ENCODE results near the gene RPS16. TPM values are rescaled to one million over a fixed set of nuclear protein-coding genes. Genes with fewer than 3 reads are reported as not detected.
"Not testable (repeated sequence)": the region's sequence is repeated elsewhere in the genome, so short reads cannot be mapped to it uniquely, and the experiment has no call there.

RPS16 gene
- polyA plus RNA-seq = 1,947 TPM
- long read RNA-seq, donor 1, transcript RPS16-207 (5 exons, 492 nt) = minor isoform, 19 of 655 reads
- long read RNA-seq, donor 1, transcript RPS16-201 (5 exons, 560 nt) = major isoform, 539 of 655 reads
- long read RNA-seq, donor 1, partial matches to known transcripts = 75 of 655 reads
- long read RNA-seq, donor 1, other reads (novel, unspliced or antisense) = 19 of 655 reads
- long read RNA-seq, donor 2, transcript RPS16-201 (5 exons, 560 nt) = major isoform, 1,220 of 1,689 reads
- long read RNA-seq, donor 2, transcript RPS16-203 (2 exons, 1,035 nt) = minor isoform, 32 of 1,689 reads
- long read RNA-seq, donor 2, transcript RPS16-207 (5 exons, 492 nt) = minor isoform, 37 of 1,689 reads
- long read RNA-seq, donor 2, partial matches to known transcripts = 343 of 1,689 reads
- long read RNA-seq, donor 2, other reads (novel, unspliced or antisense) = 54 of 1,689 reads
- long read RNA-seq, donor 3 = 0 reads
- long read RNA-seq, donor 4, transcript RPS16-201 (5 exons, 560 nt) = major isoform, 171 of 199 reads
- long read RNA-seq, donor 4, partial matches to known transcripts = 20 of 199 reads
- long read RNA-seq, donor 4, other reads (novel, unspliced or antisense) = 0 of 199 reads
- long read RNA-seq, donor 5, transcript RPS16-203 (2 exons, 1,035 nt) = minor isoform, 8 of 622 reads
- long read RNA-seq, donor 5, transcript RPS16-201 (5 exons, 560 nt) = major isoform, 515 of 622 reads
- long read RNA-seq, donor 5, transcript RPS16-207 (5 exons, 492 nt) = minor isoform, 8 of 622 reads
- long read RNA-seq, donor 5, partial matches to known transcripts = 74 of 622 reads
- long read RNA-seq, donor 5, other reads (novel, unspliced or antisense) = 16 of 622 reads
- long read RNA-seq, donor 6, transcript RPS16-207 (5 exons, 492 nt) = minor isoform, 33 of 1,424 reads
- long read RNA-seq, donor 6, transcript RPS16-203 (2 exons, 1,035 nt) = minor isoform, 24 of 1,424 reads
- long read RNA-seq, donor 6, transcript RPS16-201 (5 exons, 560 nt) = major isoform, 960 of 1,424 reads
- long read RNA-seq, donor 6, partial matches to known transcripts = 355 of 1,424 reads
- long read RNA-seq, donor 6, other reads (novel, unspliced or antisense) = 49 of 1,424 reads
- long read RNA-seq, donor 7, transcript RPS16-207 (5 exons, 492 nt) = minor isoform, 20 of 976 reads
- long read RNA-seq, donor 7, transcript RPS16-203 (2 exons, 1,035 nt) = minor isoform, 20 of 976 reads
- long read RNA-seq, donor 7, transcript RPS16-201 (5 exons, 560 nt) = major isoform, 698 of 976 reads
- long read RNA-seq, donor 7, partial matches to known transcripts = 205 of 976 reads
- long read RNA-seq, donor 7, other reads (novel, unspliced or antisense) = 31 of 976 reads
- long read RNA-seq, donor 8, transcript RPS16-207 (5 exons, 492 nt) = minor isoform, 56 of 2,153 reads
- long read RNA-seq, donor 8, transcript RPS16-201 (5 exons, 560 nt) = major isoform, 1,649 of 2,153 reads
- long read RNA-seq, donor 8, transcript RPS16-203 (2 exons, 1,035 nt) = minor isoform, 37 of 2,153 reads
- long read RNA-seq, donor 8, partial matches to known transcripts = 323 of 2,153 reads
- long read RNA-seq, donor 8, other reads (novel, unspliced or antisense) = 86 of 2,153 reads
- long read RNA-seq, donor 9, transcript RPS16-201 (5 exons, 560 nt) = major isoform, 1,094 of 1,448 reads
- long read RNA-seq, donor 9, transcript RPS16-207 (5 exons, 492 nt) = minor isoform, 26 of 1,448 reads
- long read RNA-seq, donor 9, transcript RPS16-203 (2 exons, 1,035 nt) = minor isoform, 32 of 1,448 reads
- long read RNA-seq, donor 9, partial matches to known transcripts = 244 of 1,448 reads
- long read RNA-seq, donor 9, other reads (novel, unspliced or antisense) = 48 of 1,448 reads
- long read RNA-seq, donor 10, transcript RPS16-207 (5 exons, 492 nt) = minor isoform, 31 of 1,655 reads
- long read RNA-seq, donor 10, transcript RPS16-203 (2 exons, 1,035 nt) = minor isoform, 30 of 1,655 reads
- long read RNA-seq, donor 10, transcript RPS16-201 (5 exons, 560 nt) = major isoform, 1,210 of 1,655 reads
- long read RNA-seq, donor 10, partial matches to known transcripts = 328 of 1,655 reads
- long read RNA-seq, donor 10, other reads (novel, unspliced or antisense) = 50 of 1,655 reads
- long read RNA-seq, donor 11, transcript RPS16-207 (5 exons, 492 nt) = minor isoform, 13 of 1,014 reads
- long read RNA-seq, donor 11, transcript RPS16-203 (2 exons, 1,035 nt) = minor isoform, 20 of 1,014 reads
- long read RNA-seq, donor 11, transcript RPS16-201 (5 exons, 560 nt) = major isoform, 734 of 1,014 reads
- long read RNA-seq, donor 11, partial matches to known transcripts = 205 of 1,014 reads
- long read RNA-seq, donor 11, other reads (novel, unspliced or antisense) = 40 of 1,014 reads

DNA sequence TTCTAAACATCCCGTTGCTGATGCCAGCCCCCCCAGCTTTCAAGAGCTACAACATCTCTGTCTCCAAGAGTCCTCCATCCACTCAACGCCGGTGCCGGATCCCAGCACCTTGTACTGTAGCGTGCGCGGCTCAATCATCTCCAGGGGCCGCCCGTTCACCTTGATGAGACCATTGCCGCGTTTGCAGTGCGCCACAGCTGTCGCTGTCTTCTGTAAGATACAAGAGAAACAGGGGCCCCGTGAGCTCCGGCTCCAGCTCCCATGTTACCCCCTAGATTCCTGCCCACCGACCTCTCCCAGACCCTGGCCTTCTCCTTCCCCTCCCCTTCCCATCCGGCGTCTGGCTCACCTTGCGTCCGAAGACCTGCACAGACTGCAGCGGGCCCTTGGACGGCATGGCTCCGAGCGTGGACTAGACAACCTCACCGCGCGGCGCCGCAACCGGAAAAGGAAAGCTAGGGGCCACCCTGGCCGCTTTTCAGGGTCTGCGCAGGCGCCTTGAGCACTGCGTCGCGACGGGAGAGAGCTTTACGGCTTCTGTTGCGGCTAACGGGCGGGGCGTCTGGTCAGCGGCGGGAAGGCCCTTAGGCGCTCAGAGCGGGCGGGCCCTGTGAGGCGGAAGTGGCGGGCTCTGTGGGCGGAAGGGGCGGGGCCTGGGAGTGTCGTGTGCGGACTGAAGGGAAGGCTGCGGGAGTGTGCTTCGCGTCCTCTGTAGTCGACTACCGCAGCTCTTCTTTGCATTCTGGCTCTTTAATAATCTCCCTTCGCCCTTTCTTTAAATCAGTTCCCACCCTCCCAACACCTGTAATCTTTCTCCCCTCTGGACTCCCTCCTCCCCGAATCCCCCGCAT is at the start of gene RPS16:
Gene RPS16 (minus strand): TSS at position 451 of the 851 bp plus-strand sequence. CDS start 54 bp downstream, at position 397.
- Histone ChIP-seq H3K27me3 (ENCODE audit: control insufficient read depth, insufficient read depth, low read length) (no peaks in the 10 kb centered on the region), H3K27ac (ENCODE audit: low read length) (peak within 1 kb of the TSS; percentile 76), H3K36me3 (ENCODE audit: control insufficient read depth, insufficient read depth, low read length) (peaks cover 27% of the 10 kb centered on the region), H3K4me3 (ENCODE audit: low read length) (peak within 1 kb of the TSS; percentile 65), H3K4me1 (ENCODE audit: control insufficient read depth, insufficient read depth, low read length) (peaks cover 18% of the 10 kb centered on the region), H3K9me3 (ENCODE audit: control insufficient read depth, low read depth, low read length) (no peaks in the 10 kb centered on the region)
- DNase-seq = peak; percentile 98 to 99
- no CpG with 5 or more reads among the region's 61 CpGs for WGBS (ENCODE audit: insufficient coverage, low lambda C conversion rate)

DNA sequence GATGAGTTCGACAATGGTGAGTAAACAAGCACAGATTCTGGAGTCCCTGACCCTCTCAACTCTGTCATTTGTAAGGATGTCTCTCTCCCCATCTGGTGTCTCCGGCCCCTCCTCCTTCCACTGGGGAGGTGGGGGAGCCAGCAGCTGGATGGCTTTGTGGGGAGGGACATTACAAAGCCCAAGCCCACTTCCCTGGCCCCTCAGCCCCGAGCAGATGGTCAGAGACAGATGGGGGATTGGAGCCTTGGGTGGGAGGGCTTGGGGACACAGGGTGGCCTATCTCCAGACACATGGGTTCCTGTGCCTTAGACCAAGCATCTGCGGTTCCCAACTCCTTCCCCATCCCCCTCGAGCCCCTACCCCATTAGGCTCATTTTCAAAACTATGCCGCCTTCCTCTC is 47.4 kb upstream of the RPS16 start:
- H3K36me3 ChIP-seq (ENCODE audit: control insufficient read depth, insufficient read depth, low read length) = peaks cover 36% of the 10 kb centered on the region
- no CpG with 5 or more reads among the region's 6 CpGs for WGBS (ENCODE audit: insufficient coverage, low lambda C conversion rate)
- no peak for DNase-seq

DNA sequence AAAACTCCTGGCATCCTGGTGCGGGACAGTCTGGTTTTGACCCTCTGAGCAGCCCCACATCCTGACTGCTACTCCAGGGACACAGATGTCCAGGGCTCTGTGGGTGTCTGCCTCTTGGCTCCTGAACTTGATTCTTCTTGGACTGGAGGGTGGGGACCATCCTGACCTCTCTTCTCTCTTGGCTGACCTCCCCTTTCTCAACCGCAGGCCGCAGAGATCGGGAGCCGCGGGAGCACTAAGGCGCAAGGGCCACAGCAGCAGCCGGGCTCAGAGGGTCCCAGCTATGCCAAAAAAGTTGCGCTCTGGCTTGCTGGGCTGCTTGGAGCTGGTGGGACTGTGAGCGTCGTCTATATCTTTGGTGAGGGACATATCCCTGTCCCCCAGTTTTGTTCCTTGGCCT is 45.9 kb upstream of the RPS16 start:
- no peak overlapping the region for H3K27ac ChIP-seq (ENCODE audit: low read length)
- peak overlapping the region; percentile 98 for H3K4me3 ChIP-seq (ENCODE audit: low read length)
- WGBS (ENCODE audit: insufficient coverage, low lambda C conversion rate) = no CpG with 5 or more reads among the region's 11 CpGs

More for the DNA sequence above, 47.4 kb upstream of the RPS16 start:
- Histone ChIP-seq H3K9me3 (ENCODE audit: control insufficient read depth, low read depth, low read length) (no peaks in the 10 kb centered on the region), H3K4me3 (ENCODE audit: low read length) (no peak overlapping the region), H3K4me1 (ENCODE audit: control insufficient read depth, insufficient read depth, low read length) (peaks cover 9% of the 10 kb centered on the region), H3K27me3 (ENCODE audit: control insufficient read depth, insufficient read depth, low read length) (no peaks in the 10 kb centered on the region), H3K27ac (ENCODE audit: low read length) (no peak overlapping the region)

DNA sequence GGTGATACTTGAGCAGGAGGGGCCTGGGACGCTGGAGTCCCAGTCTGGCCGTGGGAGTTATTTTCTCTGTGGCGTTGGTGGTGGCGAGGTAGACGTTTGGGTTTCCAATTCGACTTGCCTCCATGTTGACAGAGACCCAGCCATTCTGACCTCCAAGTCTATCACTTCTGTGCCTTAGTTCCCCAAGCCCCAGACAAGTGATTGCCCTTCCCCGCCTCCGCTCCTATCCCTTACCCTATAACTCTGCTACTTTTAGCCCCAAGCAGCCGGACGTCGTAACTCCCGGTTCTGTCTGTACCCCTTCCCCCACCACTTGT is 45.4 kb upstream of the RPS16 start:
- H3K36me3 ChIP-seq (ENCODE audit: control insufficient read depth, insufficient read depth, low read length) = peaks cover 24% of the 10 kb centered on the region
- peak overlapping the region; percentile 72 for H3K27ac ChIP-seq (ENCODE audit: low read length)
- WGBS (ENCODE audit: insufficient coverage, low lambda C conversion rate) = no CpG with 5 or more reads among the region's 12 CpGs
- no peaks in the 10 kb centered on the region for H3K27me3 ChIP-seq (ENCODE audit: control insufficient read depth, insufficient read depth, low read length)
- peaks cover 9% of the 10 kb centered on the region for H3K4me1 ChIP-seq (ENCODE audit: control insufficient read depth, insufficient read depth, low read length)
- H3K4me3 ChIP-seq (ENCODE audit: low read length) = peak overlapping the region; percentile 98
- no peak for DNase-seq
- no peaks in the 10 kb centered on the region for H3K9me3 ChIP-seq (ENCODE audit: control insufficient read depth, low read depth, low read length)

More for the DNA sequence above, 45.9 kb upstream of the RPS16 start:
- Histone ChIP-seq H3K27me3 (ENCODE audit: control insufficient read depth, insufficient read depth, low read length) (no peaks in the 10 kb centered on the region), H3K4me1 (ENCODE audit: control insufficient read depth, insufficient read depth, low read length) (peaks cover 9% of the 10 kb centered on the region), H3K9me3 (ENCODE audit: control insufficient read depth, low read depth, low read length) (no peaks in the 10 kb centered on the region), H3K36me3 (ENCODE audit: control insufficient read depth, insufficient read depth, low read length) (peaks cover 24% of the 10 kb centered on the region)
- no peak for DNase-seq

DNA sequence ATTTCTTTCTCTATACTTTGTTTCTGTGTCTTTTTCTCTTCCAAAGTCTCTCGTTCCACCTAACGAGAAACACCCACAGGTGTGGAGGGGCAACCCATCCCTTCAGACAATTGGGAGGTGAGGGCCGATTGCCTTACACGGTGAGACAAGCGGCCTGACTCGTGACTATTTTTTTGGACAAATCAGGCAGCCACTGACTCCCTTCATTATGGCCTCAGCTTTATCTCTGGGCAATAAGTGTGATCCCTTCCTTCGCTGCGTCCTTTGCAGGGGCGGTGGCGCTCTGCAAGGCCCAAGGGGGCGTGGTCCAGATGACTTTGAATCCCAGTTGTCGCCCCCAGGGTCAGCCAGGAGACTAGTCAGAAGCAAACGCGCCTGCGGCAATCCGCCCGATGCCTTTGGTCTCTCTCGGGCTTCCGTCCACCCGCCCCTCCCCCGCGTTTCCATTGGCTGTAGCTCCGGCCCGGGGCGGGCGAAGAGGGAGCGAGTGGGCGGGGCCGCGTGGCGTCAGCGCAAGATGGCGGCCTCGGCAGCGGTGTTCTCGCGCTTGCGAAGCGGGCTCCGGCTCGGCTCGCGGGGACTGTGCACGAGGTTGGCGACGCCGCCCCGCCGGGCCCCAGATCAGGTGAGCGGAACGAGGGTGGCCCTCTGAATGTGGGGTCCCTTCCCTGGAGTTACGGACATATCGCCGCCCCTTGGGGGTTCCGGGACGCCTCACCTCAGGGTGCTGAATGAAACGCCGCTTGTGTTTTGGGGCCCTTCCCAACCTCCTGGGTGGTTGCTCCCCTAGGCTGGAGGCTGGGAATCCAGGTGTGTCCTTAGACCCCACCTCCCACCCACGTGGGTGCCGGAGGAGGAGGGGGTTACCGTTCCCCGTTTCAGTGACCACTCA is 44.8 kb upstream of the RPS16 start, which contains the start of gene TIMM50:
Gene TIMM50 (plus strand): TSS at position 502 of the 892 bp plus-strand sequence. CDS start 16 bp downstream, at position 518.
- Histone ChIP-seq H3K27ac (ENCODE audit: low read length) (peak within 1 kb of the TSS; percentile 72), H3K27me3 (ENCODE audit: control insufficient read depth, insufficient read depth, low read length) (no peaks in the 10 kb centered on the region), H3K4me1 (ENCODE audit: control insufficient read depth, insufficient read depth, low read length) (peaks cover 9% of the 10 kb centered on the region), H3K4me3 (ENCODE audit: low read length) (peak within 1 kb of the TSS; percentile 98), H3K36me3 (ENCODE audit: control insufficient read depth, insufficient read depth, low read length) (peaks cover 24% of the 10 kb centered on the region), H3K9me3 (ENCODE audit: control insufficient read depth, low read depth, low read length) (no peaks in the 10 kb centered on the region)
- WGBS (ENCODE audit: insufficient coverage, low lambda C conversion rate) = no CpG with 5 or more reads among the region's 62 CpGs
- peak; percentile 96 to 98 for DNase-seq

DNA sequence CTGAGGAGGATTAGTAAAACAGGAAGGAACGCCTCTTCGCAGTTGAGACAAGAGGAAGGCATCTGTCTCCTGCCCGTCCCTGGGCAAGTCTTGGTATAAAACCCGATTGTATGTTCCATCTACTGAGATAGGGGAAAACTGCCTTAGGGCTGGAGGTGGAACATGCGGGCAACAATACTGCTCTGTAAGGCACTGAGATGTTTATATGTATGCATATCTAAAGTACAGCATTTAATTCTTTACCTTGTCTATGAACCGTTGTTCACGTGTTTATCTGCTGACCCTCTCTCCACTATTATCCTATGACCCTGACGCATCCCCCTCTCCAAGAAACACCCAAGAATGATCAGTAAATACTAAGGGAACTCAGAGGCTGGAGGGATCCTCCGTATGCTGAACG is 44.2 kb upstream of the RPS16 start:
- H3K27ac ChIP-seq (ENCODE audit: low read length) = peak overlapping the region; percentile 72
- peak overlapping the region; percentile 98 for H3K4me3 ChIP-seq (ENCODE audit: low read length)
- H3K4me1 ChIP-seq (ENCODE audit: control insufficient read depth, insufficient read depth, low read length) = peaks cover 9% of the 10 kb centered on the region
- no peaks in the 10 kb centered on the region for H3K27me3 ChIP-seq (ENCODE audit: control insufficient read depth, insufficient read depth, low read length)
- H3K9me3 ChIP-seq (ENCODE audit: control insufficient read depth, low read depth, low read length) = no peaks in the 10 kb centered on the region
- 13% methylated on average over 3 of the region's 10 CpGs for WGBS (ENCODE audit: insufficient coverage, low lambda C conversion rate)
- peak in 1 of 2 donors; percentile 24 for DNase-seq
- peaks cover 23% of the 10 kb centered on the region for H3K36me3 ChIP-seq (ENCODE audit: control insufficient read depth, insufficient read depth, low read length)

DNA sequence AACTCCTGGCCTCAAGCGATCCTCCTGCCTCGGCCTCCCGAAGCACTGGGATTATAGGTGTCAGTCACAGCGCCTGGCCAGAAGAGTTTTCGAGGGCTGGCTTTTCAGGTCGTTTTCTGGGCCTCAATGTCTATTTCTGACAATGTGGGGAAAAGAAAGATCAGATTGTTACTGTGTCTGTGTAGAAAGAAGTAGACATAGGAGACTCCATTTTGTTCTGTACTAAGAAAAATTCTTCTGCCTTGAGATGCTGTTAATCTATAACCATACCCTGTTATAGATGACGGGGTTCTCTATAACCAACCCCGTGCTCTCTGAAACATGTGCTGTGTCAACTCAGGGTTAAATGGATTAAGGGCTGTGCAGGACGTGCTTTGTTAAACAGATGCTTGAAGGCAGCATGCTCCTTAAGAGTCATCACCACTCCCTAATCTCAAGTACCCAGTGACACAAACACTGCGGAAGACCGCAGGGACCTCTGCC is 43.6 kb upstream of the RPS16 start:
- DNase-seq = peak in 1 of 2 donors; percentile 41
- H3K27me3 ChIP-seq (ENCODE audit: control insufficient read depth, insufficient read depth, low read length); H3K4me3 ChIP-seq (ENCODE audit: low read length); H3K4me1 ChIP-seq (ENCODE audit: control insufficient read depth, insufficient read depth, low read length); H3K9me3 ChIP-seq (ENCODE audit: control insufficient read depth, low read depth, low read length): not testable (repeated sequence)
- Histone ChIP-seq H3K36me3 (ENCODE audit: control insufficient read depth, insufficient read depth, low read length) (peaks cover 26% of the 10 kb centered on the region), H3K27ac (ENCODE audit: low read length) (peak overlapping the region; percentile 72)
- WGBS (ENCODE audit: insufficient coverage, low lambda C conversion rate) = no CpG with 5 or more reads among the region's 11 CpGs

Measured in large intestine (tissue), 12 donors.